GOT3 (cell line): ENCODE data around the gene STRBP.
"Not testable (repeated sequence)": the region's sequence is repeated elsewhere in the genome, so short reads cannot be mapped to it uniquely, and the experiment has no call there.

ENCODE experiments used
- DNase-seq: peaks from one replicate; lab custom pipeline; 2025; ENCODE audit warnings: mixed read lengths; lab: John Stamatoyannopoulos, UW

Gene STRBP

GRCh38 chr9:123268465-123269259 is at the start of gene STRBP:
STRBP (minus strand) TSS chr9:123268586; CDS start chr9:123184134, 84,452 bp downstream.
- peak; percentile 53 for DNase-seq

GRCh38 chr9:123316053-123316718 is 47.8 kb upstream of the STRBP start:
- no peak for DNase-seq

GRCh38 chr9:123315635-123316034 is 47.2 kb upstream of the STRBP start:
- no peak for DNase-seq

- no peak for DNase-seq
Observed at GRCh38 chr9:123314617-123315016, 46.2 kb upstream of the STRBP start.

GRCh38 chr9:123312306-123312877 is 44.0 kb upstream of the STRBP start:
- DNase-seq = no peak

- DNase-seq = no peak
Observed at GRCh38 chr9:123311250-123311752, 42.9 kb upstream of the STRBP start.

- no peak for DNase-seq
Observed at GRCh38 chr9:123310551-123311249, 42.3 kb upstream of the STRBP start.

GRCh38 chr9:123309611-123310010 is 41.2 kb upstream of the STRBP start:
- no peak for DNase-seq

GRCh38 chr9:123305879-123306278 is 37.5 kb upstream of the STRBP start:
- no peak for DNase-seq

GRCh38 chr9:123304340-123304691 is 35.9 kb upstream of the STRBP start:
- no peak for DNase-seq

GRCh38 chr9:123302348-123303214 is 34.2 kb upstream of the STRBP start:
- DNase-seq = no peak

- not testable (repeated sequence) for DNase-seq
Observed at GRCh38 chr9:123301936-123302335, 33.5 kb upstream of the STRBP start.

GRCh38 chr9:123300554-123300953 is 32.2 kb upstream of the STRBP start:
- no peak for DNase-seq

GRCh38 chr9:123299558-123300126 is 31.3 kb upstream of the STRBP start:
- DNase-seq = no peak

- no peak for DNase-seq
Observed at GRCh38 chr9:123296174-123296573, 27.8 kb upstream of the STRBP start.

GRCh38 chr9:123291736-123292135 is 23.4 kb upstream of the STRBP start:
- DNase-seq = no peak

GRCh38 chr9:123290764-123291163 is 22.4 kb upstream of the STRBP start:
- no peak for DNase-seq

GRCh38 chr9:123287639-123288038 is 19.3 kb upstream of the STRBP start:
- no peak for DNase-seq

- DNase-seq = no peak
Observed at GRCh38 chr9:123286324-123286723, 17.9 kb upstream of the STRBP start.

GRCh38 chr9:123284656-123285055 is 16.3 kb upstream of the STRBP start:
- no peak for DNase-seq

- no peak for DNase-seq
Observed at GRCh38 chr9:123283455-123283854, 15.1 kb upstream of the STRBP start.
